Colonic mucosa (tissue), 4 donors: ENCODE results near the gene PRELID1. TPM values are rescaled to one million over a fixed set of nuclear protein-coding genes. Genes with fewer than 3 reads are reported as not detected.
A peak's percentile ranks its signal among the peaks of the same experiment; 100 is the strongest.
"Not testable (repeated sequence)": the region's sequence is repeated elsewhere in the genome, so short reads cannot be mapped to it uniquely, and the experiment has no call there.

ENCODE experiments used
- DNase-seq: peaks from one replicate; pipeline ENCODE4 v3.0.0-alpha.2; 2020
- H3K27ac ChIP-seq: fragments of 200-600 bp; one replicate; pipeline ENCODE4 v1.8.0; 2021
- H3K27me3 ChIP-seq: fragments of 200-600 bp; one replicate; pipeline ENCODE4 v1.8.0; 2021
- H3K36me3 ChIP-seq: fragments of 200-600 bp; one replicate; pipeline ENCODE4 v1.8.0; 2021
- H3K4me1 ChIP-seq: fragments of 200-600 bp; one replicate; pipeline ENCODE4 v1.8.0; 2021; ENCODE audit warnings: mild to moderate bottlenecking
- H3K4me3 ChIP-seq: fragments of 200-600 bp; one replicate; pipeline ENCODE4 v1.8.0; 2021
- H3K9ac ChIP-seq, 2 donors: one replicate each; pipeline ENCODE4 v1.7.0; 2013; ENCODE audit warnings: control low read depth in 2 of 2, low read depth in 2 of 2, low read length in 2 of 2
- H3K9me3 ChIP-seq: fragments of 200-600 bp; one replicate; pipeline ENCODE4 v1.8.0; 2021
- intact Hi-C: fragments of 100-400 bp; cut with DNase I; formaldehyde crosslinking; loops from one replicate; pipeline ENCODE4 v1.14.1; 2022
- total RNA-seq, 2 donors: library from RNA; stranded (reverse); fragmentation: NEBNext Ultra II Directional in 1 of 2; extraction: Animal tissue kit (Norgen Biotek cat#: 25700) in 1 of 2; gene quantifications; one replicate each; pipeline ENCODE4 v1.2.1, GENCODE V29; 2021
- TF ChIP-seq, protein P1 (sequence below): fragments of 200-600 bp; IDR thresholded peaks from one replicate; pipeline ENCODE4 v1.8.0; 2022; ENCODE audit warnings: antibody characterized with exemption, mild to moderate bottlenecking
- donor health status: healthy.
- donor health status: DM: no; HTN: no; CAD: no.
- donor health status: DM: no; HTN: no; CAD: no.

PRELID1 gene, protein sequence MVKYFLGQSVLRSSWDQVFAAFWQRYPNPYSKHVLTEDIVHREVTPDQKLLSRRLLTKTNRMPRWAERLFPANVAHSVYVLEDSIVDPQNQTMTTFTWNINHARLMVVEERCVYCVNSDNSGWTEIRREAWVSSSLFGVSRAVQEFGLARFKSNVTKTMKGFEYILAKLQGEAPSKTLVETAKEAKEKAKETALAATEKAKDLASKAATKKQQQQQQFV
- total RNA-seq: 100 to 1,000 TPM; 245 to 396 TPM

DNA sequence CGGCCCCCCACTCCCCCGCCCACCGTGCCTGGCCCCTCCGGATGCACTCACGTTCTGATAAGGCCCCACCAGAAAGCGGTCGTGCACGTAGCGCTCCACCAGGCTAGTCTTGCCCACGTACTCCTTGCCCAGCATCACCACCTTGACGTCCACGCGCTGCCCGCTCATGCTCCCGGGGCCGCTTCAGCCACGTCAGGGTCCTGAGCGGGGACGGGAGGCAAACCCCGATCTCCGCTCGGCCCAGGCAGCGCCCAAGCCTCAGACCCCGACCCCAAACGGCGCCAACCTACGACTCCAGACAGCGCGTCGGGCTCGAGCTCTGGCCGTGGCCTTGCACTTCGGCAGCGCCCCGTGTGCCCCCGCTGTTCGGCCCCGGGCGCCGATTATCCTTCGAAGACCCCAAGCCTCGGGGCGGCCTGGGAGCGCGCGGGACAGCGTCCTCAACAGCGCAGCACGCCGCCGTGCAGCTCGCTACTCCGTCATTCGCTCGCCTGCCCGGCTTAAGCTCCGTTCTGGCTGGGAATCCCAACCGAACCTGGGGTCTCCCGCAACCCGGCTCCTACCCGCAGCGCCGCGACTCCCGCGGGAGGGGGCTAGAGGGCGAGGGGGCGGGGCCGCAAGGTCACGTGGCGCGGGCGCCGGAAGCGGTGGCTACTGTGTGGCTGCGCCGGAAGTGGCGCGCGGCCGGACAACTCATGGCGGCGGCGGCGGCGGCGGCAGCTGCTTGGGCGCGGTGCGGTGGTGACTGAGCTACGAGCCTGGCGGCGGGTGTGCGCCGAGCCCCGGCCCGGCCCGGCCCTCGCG, at the start of gene PRELID1, which contains the start of gene RAB24:
Gene PRELID1 (plus strand): TSS at position 679 of the 804 bp plus-strand sequence. CDS start 187 bp downstream, outside the sequence.
Gene RAB24 (minus strand): TSS at position 599 of the 804 bp plus-strand sequence. CDS start 431 bp downstream, at position 168.
- intact Hi-C loops: no loop called here
- Histone ChIP-seq H3K9ac (peak within 1 kb of the TSS; percentile 98 to 99), H3K4me1 (peaks cover 36% of the 10 kb centered on the region), H3K9me3 (no peaks in the 10 kb centered on the region), H3K27me3 (no peaks in the 10 kb centered on the region), H3K27ac (peak within 1 kb of the TSS; percentile 89), H3K36me3 (peaks cover 6% of the 10 kb centered on the region), H3K4me3 (peak within 1 kb of the TSS; percentile 95)
- TF ChIP-seq, protein P1, sequence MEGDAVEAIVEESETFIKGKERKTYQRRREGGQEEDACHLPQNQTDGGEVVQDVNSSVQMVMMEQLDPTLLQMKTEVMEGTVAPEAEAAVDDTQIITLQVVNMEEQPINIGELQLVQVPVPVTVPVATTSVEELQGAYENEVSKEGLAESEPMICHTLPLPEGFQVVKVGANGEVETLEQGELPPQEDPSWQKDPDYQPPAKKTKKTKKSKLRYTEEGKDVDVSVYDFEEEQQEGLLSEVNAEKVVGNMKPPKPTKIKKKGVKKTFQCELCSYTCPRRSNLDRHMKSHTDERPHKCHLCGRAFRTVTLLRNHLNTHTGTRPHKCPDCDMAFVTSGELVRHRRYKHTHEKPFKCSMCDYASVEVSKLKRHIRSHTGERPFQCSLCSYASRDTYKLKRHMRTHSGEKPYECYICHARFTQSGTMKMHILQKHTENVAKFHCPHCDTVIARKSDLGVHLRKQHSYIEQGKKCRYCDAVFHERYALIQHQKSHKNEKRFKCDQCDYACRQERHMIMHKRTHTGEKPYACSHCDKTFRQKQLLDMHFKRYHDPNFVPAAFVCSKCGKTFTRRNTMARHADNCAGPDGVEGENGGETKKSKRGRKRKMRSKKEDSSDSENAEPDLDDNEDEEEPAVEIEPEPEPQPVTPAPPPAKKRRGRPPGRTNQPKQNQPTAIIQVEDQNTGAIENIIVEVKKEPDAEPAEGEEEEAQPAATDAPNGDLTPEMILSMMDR: peak; percentile 11
- peak; percentile 90 for DNase-seq

DNA sequence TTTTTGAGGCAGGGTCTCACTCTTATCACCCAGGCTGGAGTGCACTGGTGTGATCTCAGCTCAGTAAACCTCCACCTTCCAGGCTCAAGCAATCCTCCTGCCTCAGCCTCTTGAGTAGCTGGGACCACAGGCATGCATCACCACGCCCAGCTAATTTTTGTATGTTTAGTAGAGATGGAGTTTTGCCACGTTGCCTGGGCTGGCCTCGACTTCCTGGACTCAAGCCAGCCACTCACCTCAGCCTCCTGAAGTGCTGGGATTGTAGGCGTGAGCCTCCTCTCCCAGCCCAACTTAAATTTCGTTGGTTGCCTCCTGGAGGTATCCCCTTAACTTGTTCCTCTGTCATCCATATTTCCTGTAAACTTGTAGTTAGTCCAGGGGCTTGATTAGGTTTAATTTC, 47.3 kb upstream of the PRELID1 start:
- intact Hi-C loops: no loop called here
- H3K36me3 ChIP-seq: peaks cover 8% of the 10 kb centered on the region
- no peak for DNase-seq
- H3K4me1 ChIP-seq: no peaks in the 10 kb centered on the region
- H3K27me3 ChIP-seq: no peaks in the 10 kb centered on the region
- no peak overlapping the region for H3K27ac ChIP-seq
- no peaks in the 10 kb centered on the region for H3K9me3 ChIP-seq
- TF ChIP-seq, protein P1: no peak
- H3K4me3 ChIP-seq: no peak overlapping the region
- no peak overlapping the region for H3K9ac ChIP-seq

DNA sequence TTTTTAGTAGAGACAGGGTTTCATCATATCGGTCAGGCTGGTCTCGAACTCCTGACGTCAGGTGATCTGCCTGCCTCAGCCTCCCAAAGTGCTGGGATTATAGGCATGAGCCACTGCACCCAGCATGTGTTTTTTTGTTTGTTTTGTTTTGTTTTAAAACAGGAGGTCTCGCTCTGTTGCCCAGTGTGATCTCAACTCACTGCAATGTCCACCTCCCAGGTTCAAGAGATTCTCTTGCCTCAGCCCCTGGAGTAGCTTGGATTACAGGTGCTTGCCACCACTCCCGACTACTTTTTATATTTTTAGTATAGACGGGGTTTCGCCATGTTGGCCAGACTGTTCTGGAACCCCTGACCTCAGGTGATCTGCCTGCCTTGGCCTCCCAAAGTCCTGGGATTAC, 44.9 kb upstream of the PRELID1 start:
- H3K4me1 ChIP-seq, H3K27ac ChIP-seq, H3K4me3 ChIP-seq, DNase-seq, H3K9ac ChIP-seq, H3K27me3 ChIP-seq, H3K9me3 ChIP-seq, H3K36me3 ChIP-seq, intact Hi-C loops: not testable (repeated sequence)

DNA sequence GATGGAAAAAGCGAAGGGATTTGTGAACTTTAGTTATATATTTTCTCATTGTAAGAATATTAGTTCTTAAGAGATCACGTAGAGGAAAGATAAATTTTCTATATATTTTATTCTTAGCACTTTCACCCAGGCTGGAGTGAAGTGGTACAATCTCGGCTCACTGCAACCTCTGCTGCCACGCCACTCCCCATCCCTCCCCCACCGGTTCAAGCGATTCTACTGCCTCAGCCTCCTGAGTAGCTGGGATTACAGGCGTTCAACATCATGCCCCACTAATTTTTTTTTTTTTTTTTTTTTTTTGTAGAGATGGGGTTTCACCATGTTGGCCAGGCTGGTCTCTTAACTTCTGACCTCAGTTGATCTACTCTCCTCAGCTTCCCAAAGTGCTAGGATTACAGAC, 42.6 kb upstream of the PRELID1 start:
- TF ChIP-seq, protein P1: no peak
- H3K27ac ChIP-seq: no peak overlapping the region
- H3K9ac ChIP-seq: no peak overlapping the region
- H3K36me3 ChIP-seq: peaks cover 15% of the 10 kb centered on the region
- no peaks in the 10 kb centered on the region for H3K9me3 ChIP-seq
- H3K27me3 ChIP-seq: no peaks in the 10 kb centered on the region
- intact Hi-C loops: no loop called here
- H3K4me3 ChIP-seq: no peak overlapping the region
- no peaks in the 10 kb centered on the region for H3K4me1 ChIP-seq
- no peak for DNase-seq

DNA sequence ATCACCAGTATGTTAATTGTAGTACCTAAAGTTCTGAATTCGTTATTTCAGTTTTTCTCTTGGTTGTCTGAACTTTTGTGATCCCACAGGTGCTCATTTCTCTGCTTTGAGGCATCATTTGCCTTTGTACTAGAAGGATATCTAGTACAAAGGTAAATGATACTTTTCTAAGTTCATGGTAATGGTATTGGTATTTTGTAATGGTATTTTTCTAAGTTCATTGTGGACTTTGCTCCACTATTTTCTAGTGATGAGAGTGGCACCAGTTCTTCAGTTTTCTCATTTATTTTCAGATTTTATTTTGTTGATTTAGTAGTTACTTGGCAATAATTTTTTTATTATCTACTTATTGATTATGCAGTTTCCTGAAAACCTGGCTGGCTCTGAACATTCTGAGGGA, 42.1 kb upstream of the PRELID1 start:
- intact Hi-C loops: no loop called here
- Histone ChIP-seq H3K27ac (no peak overlapping the region), H3K9ac (no peak overlapping the region), H3K36me3 (peaks cover 15% of the 10 kb centered on the region), H3K4me1 (no peaks in the 10 kb centered on the region), H3K27me3 (no peaks in the 10 kb centered on the region), H3K9me3 (no peaks in the 10 kb centered on the region), H3K4me3 (no peak overlapping the region)
- TF ChIP-seq, protein P1: no peak
- no peak for DNase-seq

DNA sequence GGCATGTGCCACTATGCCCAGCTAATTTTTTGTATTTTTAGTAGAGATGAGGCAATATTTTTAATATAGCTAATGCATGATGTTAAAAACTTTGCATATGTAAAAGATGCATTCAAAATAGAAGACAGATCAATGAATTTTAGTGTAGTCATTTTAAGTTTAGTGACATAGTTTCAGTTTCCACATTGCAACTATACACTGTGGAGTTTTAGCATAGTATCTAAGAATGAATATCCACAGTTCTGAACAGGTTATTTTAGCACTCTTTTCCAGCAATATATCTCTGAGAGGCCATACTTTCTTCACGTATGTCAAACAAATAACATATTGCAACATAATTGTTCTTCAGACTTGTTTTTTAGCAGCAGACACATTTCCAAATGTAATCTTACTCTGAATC, 39.4 kb upstream of the PRELID1 start:
- no peak for DNase-seq
- TF ChIP-seq, protein P1: no peak
- Histone ChIP-seq H3K9ac (no peak overlapping the region), H3K27me3 (no peaks in the 10 kb centered on the region), H3K4me3 (no peak overlapping the region), H3K4me1 (no peaks in the 10 kb centered on the region), H3K9me3 (no peaks in the 10 kb centered on the region), H3K36me3 (peaks cover 15% of the 10 kb centered on the region), H3K27ac (no peak overlapping the region)
- intact Hi-C loops: no loop called here
